ENCODE results near the gene AHCYL1.
"Not testable (repeated sequence)": the region's sequence is repeated elsewhere in the genome, so short reads cannot be mapped to it uniquely, and the experiment has no call there.

DNA sequence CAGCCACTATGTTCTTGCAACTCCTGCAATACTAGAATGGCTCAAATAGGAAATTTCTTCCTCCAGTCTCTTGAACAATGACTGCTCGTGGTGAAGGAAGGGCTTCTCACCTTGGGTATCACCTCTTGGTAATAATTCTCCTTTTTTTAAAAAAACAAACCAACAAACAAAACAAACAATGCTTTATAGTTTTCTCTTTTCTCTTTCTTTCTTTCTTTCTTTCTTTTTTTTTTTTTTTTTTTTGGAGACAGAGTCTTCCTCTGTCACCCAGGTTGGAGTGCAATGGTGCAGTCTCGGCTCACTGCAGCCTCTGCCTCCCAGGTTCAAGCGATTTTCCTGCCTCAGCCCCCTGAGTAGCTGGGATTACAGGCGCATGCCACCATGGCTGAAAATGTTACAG is 46.1 kb downstream of the AHCYL1 start:
- TF ChIP-seq, protein P1, sequence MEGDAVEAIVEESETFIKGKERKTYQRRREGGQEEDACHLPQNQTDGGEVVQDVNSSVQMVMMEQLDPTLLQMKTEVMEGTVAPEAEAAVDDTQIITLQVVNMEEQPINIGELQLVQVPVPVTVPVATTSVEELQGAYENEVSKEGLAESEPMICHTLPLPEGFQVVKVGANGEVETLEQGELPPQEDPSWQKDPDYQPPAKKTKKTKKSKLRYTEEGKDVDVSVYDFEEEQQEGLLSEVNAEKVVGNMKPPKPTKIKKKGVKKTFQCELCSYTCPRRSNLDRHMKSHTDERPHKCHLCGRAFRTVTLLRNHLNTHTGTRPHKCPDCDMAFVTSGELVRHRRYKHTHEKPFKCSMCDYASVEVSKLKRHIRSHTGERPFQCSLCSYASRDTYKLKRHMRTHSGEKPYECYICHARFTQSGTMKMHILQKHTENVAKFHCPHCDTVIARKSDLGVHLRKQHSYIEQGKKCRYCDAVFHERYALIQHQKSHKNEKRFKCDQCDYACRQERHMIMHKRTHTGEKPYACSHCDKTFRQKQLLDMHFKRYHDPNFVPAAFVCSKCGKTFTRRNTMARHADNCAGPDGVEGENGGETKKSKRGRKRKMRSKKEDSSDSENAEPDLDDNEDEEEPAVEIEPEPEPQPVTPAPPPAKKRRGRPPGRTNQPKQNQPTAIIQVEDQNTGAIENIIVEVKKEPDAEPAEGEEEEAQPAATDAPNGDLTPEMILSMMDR (IDR thresholded peaks at IDR 0.05) = not testable (repeated sequence)
- TF ChIP-seq EZH2 (IDR thresholded peaks at IDR 0.05; ENCODE audit: borderline replicate concordance, insufficient read depth, low read depth, low read length, poor library complexity, severe bottlenecking) = not testable (repeated sequence)

All from B cell (primary cell).